ENCODE measurements around the gene TOR1A.
A peak's percentile ranks its signal among the peaks of the same experiment; 100 is the strongest.

The TOR1A gene

GRCh38 chr9:129811967-129812363 is 12.0 kb downstream of the TOR1A start:
- no peak for TF ChIP-seq BHLHE40 (IDR thresholded peaks at IDR 0.05; ENCODE audit: borderline replicate concordance)
- no peak for TF ChIP-seq NFRKB (IDR thresholded peaks at IDR 0.05)
- no peak for TF ChIP-seq SP1 (IDR thresholded peaks at IDR 0.05)
- TF ChIP-seq SUZ12 (IDR thresholded peaks at IDR 0.05): no peak
- no peak for TF ChIP-seq ELF4 (IDR thresholded peaks at IDR 0.05)
- TF ChIP-seq HDGF (IDR thresholded peaks at IDR 0.05; ENCODE audit: borderline replicate concordance): no peak
- no peak for TF ChIP-seq ZNF384 (IDR thresholded peaks at IDR 0.05)
- no peak for TF ChIP-seq CTBP1 (IDR thresholded peaks at IDR 0.05; ENCODE audit: borderline replicate concordance)
- TF ChIP-seq PKNOX1 (IDR thresholded peaks at IDR 0.05): no peak
- TF ChIP-seq L3MBTL2 (conservative IDR thresholded peaks at IDR 0.05): no peak
- CTCF ChIA-PET: no interaction called here
- POLR2A ChIA-PET: interaction anchor here (2.0 kb wide), 1 partner anchor 8 kb away, joined by 9 read pairs; no protein-coding TSS in a partner anchor
- no peak for DNase-seq (ENCODE audit: extremely low spot score)

- POLR2A ChIA-PET: no interaction called here
- no peak for TF ChIP-seq SUZ12 (IDR thresholded peaks at IDR 0.05)
- no peak for TF ChIP-seq HDGF (IDR thresholded peaks at IDR 0.05; ENCODE audit: borderline replicate concordance)
- no peak for TF ChIP-seq FOXM1 (IDR thresholded peaks at IDR 0.05; ENCODE audit: borderline replicate concordance)
- TF ChIP-seq SP1 (IDR thresholded peaks at IDR 0.05): no peak
- TF ChIP-seq LEF1 (IDR thresholded peaks at IDR 0.05; ENCODE audit: borderline replicate concordance): no peak
- TF ChIP-seq CTBP1 (IDR thresholded peaks at IDR 0.05; ENCODE audit: borderline replicate concordance): no peak
- no peak for TF ChIP-seq ELF4 (IDR thresholded peaks at IDR 0.05)
- TF ChIP-seq ZNF384 (IDR thresholded peaks at IDR 0.05): no peak
- TF ChIP-seq NFRKB (IDR thresholded peaks at IDR 0.05): no peak
- TF ChIP-seq FOXA1 (IDR thresholded peaks at IDR 0.05): no peak
- no peak for TF ChIP-seq L3MBTL2 (conservative IDR thresholded peaks at IDR 0.05)
- TF ChIP-seq FOXK2 (IDR thresholded peaks at IDR 0.05): no peak
- no peak for TF ChIP-seq TARDBP (IDR thresholded peaks at IDR 0.05)
- no peak for TF ChIP-seq ARNT (IDR thresholded peaks at IDR 0.05)
- TF ChIP-seq BHLHE40 (IDR thresholded peaks at IDR 0.05; ENCODE audit: borderline replicate concordance): no peak
- TF ChIP-seq PKNOX1 (IDR thresholded peaks at IDR 0.05): no peak
- CTCF ChIA-PET: no interaction called here
These were observed 13.1 kb downstream of the TOR1A start for GRCh38 chr9:129810788-129811187.

GRCh38 chr9:129810116-129810515 is 13.8 kb downstream of the TOR1A start:
- TF ChIP-seq ELF4 (IDR thresholded peaks at IDR 0.05) (no peak), CTBP1 (IDR thresholded peaks at IDR 0.05; ENCODE audit: borderline replicate concordance) (no peak), HDGF (IDR thresholded peaks at IDR 0.05; ENCODE audit: borderline replicate concordance) (no peak), FOXA1 (IDR thresholded peaks at IDR 0.05) (no peak), TARDBP (IDR thresholded peaks at IDR 0.05) (no peak)
- no peak for DNase-seq (ENCODE audit: extremely low spot score)
- ChIA-PET CTCF (no interaction called here), POLR2A (no interaction called here)

More at GRCh38 chr9:129810788-129811187, 13.1 kb downstream of the TOR1A start:
- no peak for DNase-seq (ENCODE audit: extremely low spot score)

GRCh38 chr9:129809346-129809745 is 14.6 kb downstream of the TOR1A start:
- POLR2A ChIA-PET: no interaction called here
- TF ChIP-seq ELF4 (IDR thresholded peaks at IDR 0.05) (no peak), FOXA1 (IDR thresholded peaks at IDR 0.05) (no peak), FOXK2 (IDR thresholded peaks at IDR 0.05) (no peak), SP1 (IDR thresholded peaks at IDR 0.05) (no peak), FOXM1 (IDR thresholded peaks at IDR 0.05; ENCODE audit: borderline replicate concordance) (no peak), BHLHE40 (IDR thresholded peaks at IDR 0.05; ENCODE audit: borderline replicate concordance) (no peak)
- CTCF ChIA-PET: no interaction called here
- DNase-seq (ENCODE audit: extremely low spot score): no peak

GRCh38 chr9:129806061-129806460 is 17.9 kb downstream of the TOR1A start:
- ChIA-PET CTCF (no interaction called here), POLR2A (no interaction called here)
- TF ChIP-seq ARNT (IDR thresholded peaks at IDR 0.05): no peak
- TF ChIP-seq LEF1 (IDR thresholded peaks at IDR 0.05; ENCODE audit: borderline replicate concordance): no peak
- no peak for TF ChIP-seq BHLHE40 (IDR thresholded peaks at IDR 0.05; ENCODE audit: borderline replicate concordance)
- TF ChIP-seq SP1 (IDR thresholded peaks at IDR 0.05): no peak
- no peak for TF ChIP-seq CTBP1 (IDR thresholded peaks at IDR 0.05; ENCODE audit: borderline replicate concordance)
- TF ChIP-seq FOXM1 (IDR thresholded peaks at IDR 0.05; ENCODE audit: borderline replicate concordance): no peak
- no peak for TF ChIP-seq L3MBTL2 (conservative IDR thresholded peaks at IDR 0.05)
- DNase-seq (ENCODE audit: extremely low spot score): no peak

GRCh38 chr9:129803676-129804060 is 20.3 kb downstream of the TOR1A start:
- no peak for TF ChIP-seq ZNF384 (IDR thresholded peaks at IDR 0.05)
- TF ChIP-seq NFRKB (IDR thresholded peaks at IDR 0.05): no peak
- TF ChIP-seq FOXK2 (IDR thresholded peaks at IDR 0.05): no peak
- TF ChIP-seq ARNT (IDR thresholded peaks at IDR 0.05): no peak
- no peak for TF ChIP-seq CTBP1 (IDR thresholded peaks at IDR 0.05; ENCODE audit: borderline replicate concordance)
- TF ChIP-seq LEF1 (IDR thresholded peaks at IDR 0.05; ENCODE audit: borderline replicate concordance): no peak
- no peak for TF ChIP-seq FOXM1 (IDR thresholded peaks at IDR 0.05; ENCODE audit: borderline replicate concordance)
- TF ChIP-seq SP1 (IDR thresholded peaks at IDR 0.05): no peak
- no peak for TF ChIP-seq PKNOX1 (IDR thresholded peaks at IDR 0.05)
- no peak for TF ChIP-seq TARDBP (IDR thresholded peaks at IDR 0.05)
- no peak for TF ChIP-seq FOXA1 (IDR thresholded peaks at IDR 0.05)
- ChIA-PET POLR2A (interaction anchor here (0.5 to 1.1 kb wide), 3 partner anchors 8 to 336 kb away, joined by 3 to 9 read pairs (median 3); no protein-coding TSS in a partner anchor), CTCF (no interaction called here)
- DNase-seq (ENCODE audit: extremely low spot score): peak; percentile 17
